ENCODE measurements around the gene ATXN10.

- TF ChIP-seq TAF1 (IDR thresholded peaks at IDR 0.05; ENCODE audit: borderline replicate concordance, insufficient read depth, low read length) (no peak), REST (IDR thresholded peaks at IDR 0.05; ENCODE audit: insufficient read depth in 1 of 2, low read depth in 2 of 2, low read length in 2 of 2) (no peak)
These were observed 60.3 kb downstream of the ATXN10 start for GRCh38 chr22:45731798-45732495.

Data from PFSK-1 (cell line).